ENCODE results near the gene DOCK1.

The DOCK1 gene

GRCh38 chr10:127428385-127428980 is 523.3 kb downstream of the DOCK1 start:
- no peak for DNase-seq (ENCODE audit: low read depth)

- DNase-seq (ENCODE audit: low read depth): no peak
Observed at GRCh38 chr10:127429601-127430312, 524.5 kb downstream of the DOCK1 start.

- no peak for DNase-seq (ENCODE audit: low read depth)
Observed at GRCh38 chr10:127431525-127431924, 526.3 kb downstream of the DOCK1 start.

- DNase-seq (ENCODE audit: low read depth): no peak
Observed at GRCh38 chr10:127434006-127434405, 528.8 kb downstream of the DOCK1 start.

- DNase-seq (ENCODE audit: low read depth): no peak
Observed at GRCh38 chr10:127435246-127435645, 530.0 kb downstream of the DOCK1 start.

GRCh38 chr10:127440371-127440770 is 535.1 kb downstream of the DOCK1 start:
- no peak for DNase-seq (ENCODE audit: low read depth)

- no peak for DNase-seq (ENCODE audit: low read depth)
Observed at GRCh38 chr10:127441350-127442219, 536.4 kb downstream of the DOCK1 start.

GRCh38 chr10:127442220-127442525 is 536.9 kb downstream of the DOCK1 start:
- no peak for DNase-seq (ENCODE audit: low read depth)

- DNase-seq (ENCODE audit: low read depth): no peak
Observed at GRCh38 chr10:127444155-127444554, 538.9 kb downstream of the DOCK1 start.

- no peak for DNase-seq (ENCODE audit: low read depth)
Observed at GRCh38 chr10:127447197-127447596, 542.0 kb downstream of the DOCK1 start.

- DNase-seq (ENCODE audit: low read depth): no peak
Observed at GRCh38 chr10:127449490-127449889, 544.3 kb downstream of the DOCK1 start.

GRCh38 chr10:127450644-127451043 is 545.4 kb downstream of the DOCK1 start:
- no peak for DNase-seq (ENCODE audit: low read depth)

- DNase-seq (ENCODE audit: low read depth): no peak
Observed at GRCh38 chr10:127451628-127452027, 546.4 kb downstream of the DOCK1 start.

- no peak for DNase-seq (ENCODE audit: low read depth)
Observed at GRCh38 chr10:127452568-127452967, 547.3 kb downstream of the DOCK1 start.

GRCh38 chr10:127453706-127454105 is 548.5 kb downstream of the DOCK1 start:
- no peak for DNase-seq (ENCODE audit: low read depth)

- no peak for DNase-seq (ENCODE audit: low read depth)
Observed at GRCh38 chr10:127456122-127456521, 550.9 kb downstream of the DOCK1 start.

- DNase-seq (ENCODE audit: low read depth): no peak
Observed at GRCh38 chr10:127458016-127458810, 553.0 kb downstream of the DOCK1 start.

- no peak for DNase-seq (ENCODE audit: low read depth)
Observed at GRCh38 chr10:127458829-127459228, 553.6 kb downstream of the DOCK1 start.

GRCh38 chr10:127459918-127460317 is 554.7 kb downstream of the DOCK1 start:
- DNase-seq (ENCODE audit: low read depth): no peak

GRCh38 chr10:127462643-127463295 is 557.5 kb downstream of the DOCK1 start:
- DNase-seq (ENCODE audit: low read depth): no peak

- no peak for DNase-seq (ENCODE audit: low read depth)
Observed at GRCh38 chr10:127463548-127463947, 558.3 kb downstream of the DOCK1 start.

- no peak for DNase-seq (ENCODE audit: low read depth)
Observed at GRCh38 chr10:127464561-127464960, 559.3 kb downstream of the DOCK1 start.
